Osteoblast (primary cell): ENCODE data around the gene TLL2. TPM values are rescaled to one million over a fixed set of nuclear protein-coding genes. Genes with fewer than 3 reads are reported as not detected.

ENCODE experiments used
- DNase-seq: peaks from one replicate; pipeline ENCODE4 v3.0.0; 2011; ENCODE audit warnings: low spot score, mixed read lengths; ENCODE audit not compliant: insufficient read length; ENCODE audit errors: missing footprints
- H2AFZ ChIP-seq: 2 replicates; pipeline ENCODE4 v1.6.0; 2011; ENCODE audit warnings: mild to moderate bottlenecking, low read length
- H3K27ac ChIP-seq: 2 replicates; pipeline ENCODE4 v1.5.1; 2011; ENCODE audit warnings: mild to moderate bottlenecking, low read depth, low read length, moderate library complexity
- H3K27me3 ChIP-seq: 2 replicates; pipeline ENCODE4 v1.6.0; 2012; ENCODE audit warnings: mild to moderate bottlenecking, control low read depth, inconsistent platforms, low read length, moderate library complexity; ENCODE audit not compliant: insufficient read depth
- H3K36me3 ChIP-seq: 2 replicates; pipeline ENCODE4 v1.5.1; 2011; ENCODE audit warnings: mild to moderate bottlenecking, low read length, control low read depth, moderate library complexity; ENCODE audit not compliant: insufficient read depth
- H3K4me1 ChIP-seq: 2 replicates; pipeline ENCODE4 v1.5.1; 2011; ENCODE audit warnings: mild to moderate bottlenecking, low read length, control low read depth, moderate library complexity; ENCODE audit not compliant: insufficient read depth
- H3K4me2 ChIP-seq: 2 replicates; pipeline ENCODE4 v1.6.0; 2011; ENCODE audit warnings: mild to moderate bottlenecking, low read length; ENCODE audit not compliant: insufficient read depth
- H3K4me3 ChIP-seq: fragments of 200-600 bp; sonication (generic); 3 replicates; pipeline ENCODE4 v1.5.1; 2012; ENCODE audit warnings: mild to moderate bottlenecking, low read length, inconsistent platforms; ENCODE audit not compliant: insufficient read depth
- H3K79me2 ChIP-seq: 2 replicates; pipeline ENCODE4 v1.6.0; 2012; ENCODE audit warnings: mild to moderate bottlenecking, low read length, control low read depth, inconsistent platforms; ENCODE audit not compliant: insufficient read depth
- H3K9me3 ChIP-seq: 2 replicates; pipeline ENCODE4 v1.5.1; 2011; ENCODE audit warnings: low read depth, low read length, control low read depth
- H4K20me1 ChIP-seq: 2 replicates; pipeline ENCODE4 v1.6.0; 2012; ENCODE audit warnings: mild to moderate bottlenecking, low read length, control low read depth; ENCODE audit not compliant: insufficient read depth
- total RNA-seq: library from RNA; depleted of rRNA; stranded (reverse); fragments of >200 nt; gene quantifications from 2 replicates; pipeline ENCODE4 v1.2.3, GENCODE V29; 2012
- TF ChIP-seq, protein P1 (sequence below): IDR thresholded peaks from 2 replicates; pipeline ENCODE4 v1.5.1; 2011; ENCODE audit warnings: mild to moderate bottlenecking, low read depth, low read length, moderate library complexity; ENCODE audit errors: extremely low read depth

The TLL2 gene
- total RNA-seq, 1 donor, result 0.36 TPM

DNA sequence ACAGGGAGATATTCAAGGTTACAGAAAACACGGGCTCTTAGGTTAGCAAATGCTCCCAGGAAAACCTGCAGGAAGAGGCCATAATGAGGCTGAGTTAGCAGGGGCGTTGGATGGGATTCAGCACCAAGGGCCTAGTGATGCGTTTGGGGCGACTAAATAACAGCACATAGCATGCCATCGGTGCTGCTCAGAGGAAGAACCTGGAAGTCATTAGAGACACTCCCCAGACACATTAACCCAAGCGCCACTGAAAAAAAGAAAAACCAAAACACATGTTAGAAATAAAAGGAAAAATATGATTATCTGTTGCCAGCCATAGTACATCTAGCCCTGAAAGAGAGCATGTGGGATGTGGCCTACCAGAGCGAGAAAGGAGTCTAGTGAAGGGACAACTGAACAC lies 126.1 kb downstream of the TLL2 start:
- Histone ChIP-seq H3K27ac (no peak overlapping the region), H3K27me3 (peaks cover 2% of the 10 kb centered on the region), H3K36me3 (no peaks in the 10 kb centered on the region), H4K20me1 (no peaks in the 10 kb centered on the region), H3K4me1 (peaks cover 4% of the 10 kb centered on the region), H3K9me3 (no peaks in the 10 kb centered on the region), H3K4me3 (no peak overlapping the region), H3K4me2 (peak overlapping the region; percentile 28), H2AFZ (no peak overlapping the region), H3K79me2 (no peaks in the 10 kb centered on the region)
- DNase-seq, result no peak
- TF ChIP-seq, protein P1, sequence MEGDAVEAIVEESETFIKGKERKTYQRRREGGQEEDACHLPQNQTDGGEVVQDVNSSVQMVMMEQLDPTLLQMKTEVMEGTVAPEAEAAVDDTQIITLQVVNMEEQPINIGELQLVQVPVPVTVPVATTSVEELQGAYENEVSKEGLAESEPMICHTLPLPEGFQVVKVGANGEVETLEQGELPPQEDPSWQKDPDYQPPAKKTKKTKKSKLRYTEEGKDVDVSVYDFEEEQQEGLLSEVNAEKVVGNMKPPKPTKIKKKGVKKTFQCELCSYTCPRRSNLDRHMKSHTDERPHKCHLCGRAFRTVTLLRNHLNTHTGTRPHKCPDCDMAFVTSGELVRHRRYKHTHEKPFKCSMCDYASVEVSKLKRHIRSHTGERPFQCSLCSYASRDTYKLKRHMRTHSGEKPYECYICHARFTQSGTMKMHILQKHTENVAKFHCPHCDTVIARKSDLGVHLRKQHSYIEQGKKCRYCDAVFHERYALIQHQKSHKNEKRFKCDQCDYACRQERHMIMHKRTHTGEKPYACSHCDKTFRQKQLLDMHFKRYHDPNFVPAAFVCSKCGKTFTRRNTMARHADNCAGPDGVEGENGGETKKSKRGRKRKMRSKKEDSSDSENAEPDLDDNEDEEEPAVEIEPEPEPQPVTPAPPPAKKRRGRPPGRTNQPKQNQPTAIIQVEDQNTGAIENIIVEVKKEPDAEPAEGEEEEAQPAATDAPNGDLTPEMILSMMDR, result no peak

GRCh38 chr10:96387161-96387560 lies 126.6 kb downstream of the TLL2 start:
- DNase-seq, result peak; percentile 72
- H3K27ac ChIP-seq, result no peak overlapping the region

DNA sequence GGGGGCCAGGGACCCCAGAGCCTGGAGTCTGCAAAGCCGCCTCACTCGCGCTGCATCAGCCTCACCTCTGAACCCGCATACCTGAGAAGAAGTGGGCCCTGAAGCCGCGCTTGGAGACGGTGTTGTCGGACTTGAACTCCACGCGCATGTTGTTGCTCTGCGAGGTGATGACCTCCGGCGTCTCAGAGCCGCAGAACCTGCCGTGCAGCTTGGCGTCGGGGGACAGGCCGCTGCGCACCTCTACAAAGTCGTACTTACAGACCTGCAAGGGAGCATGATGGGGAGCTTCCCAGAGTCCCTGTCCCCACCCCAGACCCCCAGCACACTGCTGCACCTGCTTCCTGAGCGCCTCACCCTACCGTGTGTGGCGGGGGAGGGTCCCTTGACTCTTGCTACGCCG lies 129.2 kb downstream of the TLL2 start:
- Histone ChIP-seq H3K9me3 (no peaks in the 10 kb centered on the region), H3K4me3 (no peak overlapping the region), H3K36me3 (no peaks in the 10 kb centered on the region), H3K27me3 (no peaks in the 10 kb centered on the region), H3K4me2 (no peak overlapping the region), H3K79me2 (no peaks in the 10 kb centered on the region), H4K20me1 (no peaks in the 10 kb centered on the region), H3K4me1 (peaks cover 4% of the 10 kb centered on the region), H2AFZ (no peak overlapping the region), H3K27ac (no peak overlapping the region)
- peak; percentile 37 for DNase-seq
- TF ChIP-seq, protein P1, result no peak

More at GRCh38 chr10:96387161-96387560, 126.6 kb downstream of the TLL2 start:
- H3K27me3 ChIP-seq, result no peaks in the 10 kb centered on the region
- no peak overlapping the region for H2AFZ ChIP-seq
- H3K79me2 ChIP-seq, result no peaks in the 10 kb centered on the region
- no peak overlapping the region for H3K4me3 ChIP-seq
- peaks cover 4% of the 10 kb centered on the region for H3K4me1 ChIP-seq
- H3K4me2 ChIP-seq, result peak overlapping the region; percentile 28
- H4K20me1 ChIP-seq, result no peaks in the 10 kb centered on the region
- no peaks in the 10 kb centered on the region for H3K9me3 ChIP-seq
- no peaks in the 10 kb centered on the region for H3K36me3 ChIP-seq
- TF ChIP-seq, protein P1, result no peak

DNA sequence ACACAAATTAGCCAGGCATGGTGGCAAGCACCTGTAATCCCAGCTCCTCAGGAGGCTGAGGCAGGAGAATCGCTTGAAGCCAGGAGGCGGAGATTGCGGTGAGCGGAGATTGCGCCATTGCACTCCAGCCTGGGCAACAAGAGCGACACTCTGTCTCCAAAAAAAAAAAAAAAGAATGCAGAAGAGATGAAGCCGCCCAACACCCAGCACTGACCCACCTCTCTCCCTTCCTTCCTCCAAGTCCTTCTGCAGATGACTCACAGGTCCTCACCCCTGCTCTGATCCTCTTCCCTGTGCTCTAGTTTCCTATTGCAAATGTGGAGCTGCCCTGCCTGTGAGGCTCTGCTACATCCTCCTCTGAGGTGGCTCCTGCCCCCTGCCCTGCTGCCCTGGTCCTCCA lies 132.9 kb downstream of the TLL2 start:
- H3K27ac ChIP-seq, result no peak overlapping the region
- no peak overlapping the region for H3K4me2 ChIP-seq
- H3K4me3 ChIP-seq, result no peak overlapping the region
- H3K36me3 ChIP-seq, result no peaks in the 10 kb centered on the region
- TF ChIP-seq, protein P1, result no peak
- H2AFZ ChIP-seq, result no peak overlapping the region
- no peaks in the 10 kb centered on the region for H3K79me2 ChIP-seq
- H3K4me1 ChIP-seq, result no peaks in the 10 kb centered on the region
- H3K9me3 ChIP-seq, result no peaks in the 10 kb centered on the region
- no peaks in the 10 kb centered on the region for H4K20me1 ChIP-seq
- no peaks in the 10 kb centered on the region for H3K27me3 ChIP-seq
- no peak for DNase-seq
